Measurements from ENCODE around the gene SLC9A1.

- TF ChIP-seq SP7 (tag by site-specific recombination; IDR thresholded peaks at IDR 0.05) (no peak), CTCF (tag by site-specific recombination; IDR thresholded peaks at IDR 0.05) (no peak), ZNF623 (tag by site-specific recombination; IDR thresholded peaks at IDR 0.05) (no peak), ZNF433 (tag by site-specific recombination; IDR thresholded peaks at IDR 0.05; ENCODE audit: low read depth) (no peak), ZNF140 (tag by site-specific recombination; IDR thresholded peaks at IDR 0.05) (no peak), ZBTB1 (tag by site-specific recombination; IDR thresholded peaks at IDR 0.05) (no peak), ZNF514 (tag by site-specific recombination; IDR thresholded peaks at IDR 0.05) (no peak), REPIN1 (tag by site-specific recombination; IDR thresholded peaks at IDR 0.05; ENCODE audit: low read depth) (no peak), ZNF777 (tag by site-specific recombination; IDR thresholded peaks at IDR 0.05; ENCODE audit: borderline replicate concordance) (no peak), GLI4 (tag by site-specific recombination; IDR thresholded peaks at IDR 0.05) (no peak)
Observed at GRCh38 chr1:27149084-27149761, 5.7 kb downstream of the SLC9A1 start.

Data from HEK293 (cell line).